ENCODE measurements around the gene GPC6. TPM values are rescaled to one million over a fixed set of nuclear protein-coding genes. Genes with fewer than 3 reads are reported as not detected.

GPC6 gene
- total RNA-seq, 1 experiment from 2014 or later: not detected

GRCh38 chr13:94181461-94182107 is 955.0 kb downstream of the GPC6 start:
- no peaks in the 10 kb centered on the region for H3K4me1 Mint-ChIP-seq (ENCODE audit: low read depth, unreplicated experiment)
- no peaks in the 10 kb centered on the region for H3K36me3 Mint-ChIP-seq (ENCODE audit: insufficient read depth, unreplicated experiment)
- no peak for TF ChIP-seq CTCF (IDR thresholded peaks at IDR 0.05; ENCODE audit: unreplicated experiment)
- DNase-seq: no peak
- no TSS peak for BruUV-seq (replicated peaks)
- peaks cover 3% of the 10 kb centered on the region for H3K9me3 Mint-ChIP-seq (ENCODE audit: low read depth, unreplicated experiment)
- CTCF ChIA-PET: no interaction called here
- H3K27ac Mint-ChIP-seq (ENCODE audit: unreplicated experiment): no peak overlapping the region
- no peaks in the 10 kb centered on the region for H3K27me3 Mint-ChIP-seq (ENCODE audit: unreplicated experiment)
- intact Hi-C loops (cut with micrococcal nuclease; ENCODE audit: unreplicated experiment): no loop called here
- H3K4me3 Mint-ChIP-seq (ENCODE audit: low read depth, unreplicated experiment): no peak overlapping the region

- Mint-ChIP-seq H3K27ac (ENCODE audit: unreplicated experiment) (no peak overlapping the region), H3K4me1 (ENCODE audit: low read depth, unreplicated experiment) (no peaks in the 10 kb centered on the region), H3K4me3 (ENCODE audit: low read depth, unreplicated experiment) (no peak overlapping the region), H3K9me3 (ENCODE audit: low read depth, unreplicated experiment) (peaks cover 3% of the 10 kb centered on the region), H3K27me3 (ENCODE audit: unreplicated experiment) (no peaks in the 10 kb centered on the region), H3K36me3 (ENCODE audit: insufficient read depth, unreplicated experiment) (no peaks in the 10 kb centered on the region)
- CTCF ChIA-PET: no interaction called here
- intact Hi-C loops (cut with micrococcal nuclease; ENCODE audit: unreplicated experiment): no loop called here
- TF ChIP-seq CTCF (IDR thresholded peaks at IDR 0.05; ENCODE audit: unreplicated experiment): no peak
- no TSS peak for BruUV-seq (replicated peaks)
- no peak for DNase-seq
Measured at GRCh38 chr13:94182185-94182761, 955.7 kb downstream of the GPC6 start.

- no TSS peak for BruUV-seq (replicated peaks)
- no peaks in the 10 kb centered on the region for H3K27me3 Mint-ChIP-seq (ENCODE audit: unreplicated experiment)
- DNase-seq: no peak
- intact Hi-C loops (cut with micrococcal nuclease; ENCODE audit: unreplicated experiment): no loop called here
- no peak overlapping the region for H3K27ac Mint-ChIP-seq (ENCODE audit: unreplicated experiment)
- CTCF ChIA-PET: no interaction called here
- H3K4me3 Mint-ChIP-seq (ENCODE audit: low read depth, unreplicated experiment): no peak overlapping the region
- peaks cover 5% of the 10 kb centered on the region for H3K9me3 Mint-ChIP-seq (ENCODE audit: low read depth, unreplicated experiment)
- no peak for TF ChIP-seq CTCF (IDR thresholded peaks at IDR 0.05; ENCODE audit: unreplicated experiment)
- H3K36me3 Mint-ChIP-seq (ENCODE audit: insufficient read depth, unreplicated experiment): no peaks in the 10 kb centered on the region
- H3K4me1 Mint-ChIP-seq (ENCODE audit: low read depth, unreplicated experiment): no peaks in the 10 kb centered on the region
Measured at GRCh38 chr13:94186470-94186869, 959.9 kb downstream of the GPC6 start.

GRCh38 chr13:94188201-94188854 is 961.7 kb downstream of the GPC6 start:
- DNase-seq: no peak
- no peaks in the 10 kb centered on the region for H3K4me1 Mint-ChIP-seq (ENCODE audit: low read depth, unreplicated experiment)

More at GRCh38 chr13:94188201-94188854, 961.7 kb downstream of the GPC6 start:
- Mint-ChIP-seq H3K36me3 (ENCODE audit: insufficient read depth, unreplicated experiment) (no peaks in the 10 kb centered on the region), H3K9me3 (ENCODE audit: low read depth, unreplicated experiment) (peaks cover 5% of the 10 kb centered on the region), H3K4me3 (ENCODE audit: low read depth, unreplicated experiment) (no peak overlapping the region), H3K27ac (ENCODE audit: unreplicated experiment) (no peak overlapping the region), H3K27me3 (ENCODE audit: unreplicated experiment) (no peaks in the 10 kb centered on the region)
- no peak for TF ChIP-seq CTCF (IDR thresholded peaks at IDR 0.05; ENCODE audit: unreplicated experiment)
- CTCF ChIA-PET: no interaction called here
- no TSS peak for BruUV-seq (replicated peaks)
- intact Hi-C loops (cut with micrococcal nuclease; ENCODE audit: unreplicated experiment): no loop called here

Measured in Calu3 (cell line).